ENCODE measurements around the gene SPAG6.

- TF ChIP-seq EZH2 (IDR thresholded peaks at IDR 0.05; ENCODE audit: low read depth) (no peak), CTCF (conservative IDR thresholded peaks at IDR 0.05) (no peak)
Observed at GRCh38 chr10:22389856-22390589, 44.7 kb downstream of the SPAG6 start.
